Urothelium cell line (cell line): ENCODE data around the gene NSUN3.
"Not testable (repeated sequence)": the region's sequence is repeated elsewhere in the genome, so short reads cannot be mapped to it uniquely, and the experiment has no call there.

ENCODE experiments used
- DNase-seq: peaks from one replicate; pipeline ENCODE4 v3.0.0; 2011; ENCODE audit warnings: low spot score, mixed read lengths
- FAIRE-seq: peaks from 2 replicates; lab custom pipeline; 2011; peaks lifted over from hg19 to GRCh38; lab: Jason Lieb, UNC

NSUN3 gene

GRCh38 chr3:94066506-94067500, 3.9 kb downstream of the NSUN3 start:
- DNase-seq (no peak), FAIRE-seq (no peak)

- no peak for FAIRE-seq
- peak; percentile 10 for DNase-seq
These were observed 6.4 kb downstream of the NSUN3 start for GRCh38 chr3:94069194-94069813.

- FAIRE-seq (no peak), DNase-seq (no peak)
These were observed 7.6 kb downstream of the NSUN3 start for GRCh38 chr3:94070341-94070911.

- FAIRE-seq: no peak
- no peak for DNase-seq
These were observed 8.9 kb downstream of the NSUN3 start for GRCh38 chr3:94071713-94072284.

- no peak for FAIRE-seq
- no peak for DNase-seq
These were observed 13.2 kb downstream of the NSUN3 start for GRCh38 chr3:94076055-94076454.

GRCh38 chr3:94080552-94080951, 17.7 kb downstream of the NSUN3 start:
- FAIRE-seq, DNase-seq: not testable (repeated sequence)

- FAIRE-seq: no peak
- DNase-seq: no peak
These were observed 19.0 kb downstream of the NSUN3 start for GRCh38 chr3:94081884-94082283.

GRCh38 chr3:94082391-94082937, 19.6 kb downstream of the NSUN3 start:
- FAIRE-seq (no peak), DNase-seq (no peak)

- FAIRE-seq: no peak
These were observed 20.4 kb downstream of the NSUN3 start for GRCh38 chr3:94083261-94083660.

GRCh38 chr3:94089126-94089525, 26.3 kb downstream of the NSUN3 start:
- FAIRE-seq: no peak
- no peak for DNase-seq

More at GRCh38 chr3:94083261-94083660, 20.4 kb downstream of the NSUN3 start:
- DNase-seq: no peak

- DNase-seq (no peak), FAIRE-seq (no peak)
These were observed 29.2 kb downstream of the NSUN3 start for GRCh38 chr3:94092086-94092485.

GRCh38 chr3:94093151-94093550, 30.3 kb downstream of the NSUN3 start:
- DNase-seq (no peak), FAIRE-seq (no peak)

- DNase-seq (no peak), FAIRE-seq (no peak)
These were observed 32.2 kb downstream of the NSUN3 start for GRCh38 chr3:94095111-94095510.

GRCh38 chr3:94098452-94098851, 35.6 kb downstream of the NSUN3 start:
- no peak for DNase-seq
- FAIRE-seq: no peak

- DNase-seq (no peak), FAIRE-seq (no peak)
These were observed 36.5 kb downstream of the NSUN3 start for GRCh38 chr3:94099311-94099710.

GRCh38 chr3:94101860-94102259, 39.0 kb downstream of the NSUN3 start:
- FAIRE-seq (no peak), DNase-seq (no peak)

GRCh38 chr3:94106268-94106667, 43.4 kb downstream of the NSUN3 start:
- DNase-seq: no peak
- FAIRE-seq: no peak

GRCh38 chr3:94110232-94110631, 47.4 kb downstream of the NSUN3 start:
- not testable (repeated sequence) for FAIRE-seq, DNase-seq

- FAIRE-seq: no peak
These were observed 48.0 kb downstream of the NSUN3 start for GRCh38 chr3:94110854-94111253.

GRCh38 chr3:94114666-94115065, 51.8 kb downstream of the NSUN3 start:
- DNase-seq: no peak

More at GRCh38 chr3:94110854-94111253, 48.0 kb downstream of the NSUN3 start:
- no peak for DNase-seq

GRCh38 chr3:94115482-94115881, 52.6 kb downstream of the NSUN3 start:
- peak; percentile 10 for DNase-seq
- FAIRE-seq: no peak

More at GRCh38 chr3:94114666-94115065, 51.8 kb downstream of the NSUN3 start:
- no peak for FAIRE-seq
